Activated naive CD8-positive, alpha-beta T cell treated with anti-CD3 and anti-CD28 coated beads for 36 hours (primary cell): ENCODE measurements around the gene CCDC188. TPM values are rescaled to one million over a fixed set of nuclear protein-coding genes. Genes with fewer than 3 reads are reported as not detected.

ENCODE experiments used
- DNase-seq: peaks from one replicate; pipeline ENCODE4 v3.0.0; 2021
- H3K27ac Mint-ChIP-seq: one replicate; pipeline ENCODE4 v1.8.0; 2022; ENCODE audit warnings: mild to moderate bottlenecking, moderate library complexity, mixed read lengths
- H3K27me3 Mint-ChIP-seq: one replicate; pipeline ENCODE4 v1.8.0; 2022; ENCODE audit warnings: mild to moderate bottlenecking, mixed read lengths
- H3K36me3 Mint-ChIP-seq: one replicate; pipeline ENCODE4 v1.8.0; 2021; ENCODE audit warnings: mild to moderate bottlenecking, mixed read lengths
- H3K4me1 Mint-ChIP-seq: one replicate; pipeline ENCODE4 v1.8.0; 2021; ENCODE audit warnings: mixed read lengths
- H3K4me3 Mint-ChIP-seq: one replicate; pipeline ENCODE4 v1.8.0; 2022; ENCODE audit warnings: mild to moderate bottlenecking, moderate library complexity, mixed read lengths
- H3K9me3 Mint-ChIP-seq: one replicate; pipeline ENCODE4 v1.8.0; 2022; ENCODE audit warnings: mixed read lengths
- total RNA-seq, 2 experiments: library from RNA; stranded (reverse); gene quantifications; one replicate each; pipeline ENCODE4 v1.2.3, GENCODE V29; 2021

The CCDC188 gene
- total RNA-seq, 2 experiments from 2014 or later: not detected

DNA sequence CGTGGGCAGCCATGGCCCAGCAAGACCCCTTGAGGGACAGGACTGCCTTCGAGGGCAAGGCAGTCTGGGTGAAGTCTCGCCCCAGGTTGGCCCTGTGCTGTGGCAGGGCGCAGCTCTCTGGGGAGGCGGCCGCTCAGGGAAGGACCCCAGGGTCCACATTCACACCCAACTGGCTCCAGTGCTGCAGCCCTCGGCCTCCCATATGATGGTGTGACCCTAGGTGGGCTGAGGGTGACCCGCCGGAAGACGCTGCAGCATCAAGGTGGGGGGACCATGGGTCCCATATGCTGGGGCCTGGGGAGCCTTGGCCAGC, 28.0 kb upstream of the CCDC188 start:
- Mint-ChIP-seq H3K4me1 (no peaks in the 10 kb centered on the region), H3K27me3 (no peaks in the 10 kb centered on the region), H3K36me3 (no peaks in the 10 kb centered on the region), H3K4me3 (no peak overlapping the region), H3K27ac (no peak overlapping the region), H3K9me3 (no peaks in the 10 kb centered on the region)
- DNase-seq: no peak

- Mint-ChIP-seq H3K9me3 (no peaks in the 10 kb centered on the region), H3K27me3 (no peaks in the 10 kb centered on the region), H3K36me3 (no peaks in the 10 kb centered on the region), H3K4me1 (no peaks in the 10 kb centered on the region), H3K27ac (no peak overlapping the region), H3K4me3 (no peak overlapping the region)
- no peak for DNase-seq
These were observed 27.4 kb upstream of the CCDC188 start for GRCh38 chr22:20178075-20178914.

DNA sequence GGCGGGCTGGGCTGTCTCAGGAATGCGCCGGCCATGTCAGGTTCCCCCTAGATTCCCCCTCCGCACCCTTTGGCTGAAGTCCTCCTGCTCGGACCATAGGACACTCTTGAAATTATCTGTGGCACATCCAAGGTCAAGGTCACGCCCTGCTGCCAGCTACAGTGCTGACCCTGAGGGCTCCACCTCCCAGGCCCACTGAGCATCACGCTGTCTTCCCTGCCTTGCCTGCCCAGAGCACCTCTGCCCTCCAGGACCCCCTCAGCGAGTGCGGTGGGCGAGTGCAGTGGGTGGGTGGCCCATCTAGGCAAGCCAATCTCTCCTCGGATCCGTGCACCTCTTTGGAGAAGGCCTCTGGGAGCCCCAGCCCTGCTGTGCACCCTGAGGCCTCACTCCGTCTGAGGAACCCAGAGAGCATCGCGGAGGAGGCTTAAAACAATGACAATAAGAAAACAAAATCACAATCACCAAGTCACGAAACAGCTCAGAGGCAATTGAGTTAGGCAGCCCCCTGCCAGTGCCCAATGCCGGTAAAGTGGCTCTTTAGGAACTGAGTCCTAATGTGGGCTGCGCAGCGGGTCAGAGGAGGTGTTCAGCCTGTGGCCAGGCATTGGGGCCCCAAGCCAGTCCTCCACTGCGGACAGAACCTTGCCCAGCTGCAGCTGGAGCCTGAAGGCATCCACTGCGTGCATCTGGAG, 26.5 kb upstream of the CCDC188 start:
- H3K27me3 Mint-ChIP-seq: no peaks in the 10 kb centered on the region
- no peaks in the 10 kb centered on the region for H3K9me3 Mint-ChIP-seq

GRCh38 chr22:20176421-20177085, 25.7 kb upstream of the CCDC188 start:
- no peak overlapping the region for H3K27ac Mint-ChIP-seq
- no peaks in the 10 kb centered on the region for H3K4me1 Mint-ChIP-seq
- H3K27me3 Mint-ChIP-seq: no peaks in the 10 kb centered on the region
- no peaks in the 10 kb centered on the region for H3K9me3 Mint-ChIP-seq
- no peak for DNase-seq
- H3K4me3 Mint-ChIP-seq: no peak overlapping the region
- no peaks in the 10 kb centered on the region for H3K36me3 Mint-ChIP-seq

More for the DNA sequence above, 26.5 kb upstream of the CCDC188 start:
- Mint-ChIP-seq H3K4me1 (no peaks in the 10 kb centered on the region), H3K36me3 (no peaks in the 10 kb centered on the region), H3K4me3 (no peak overlapping the region), H3K27ac (no peak overlapping the region)
- no peak for DNase-seq

DNA sequence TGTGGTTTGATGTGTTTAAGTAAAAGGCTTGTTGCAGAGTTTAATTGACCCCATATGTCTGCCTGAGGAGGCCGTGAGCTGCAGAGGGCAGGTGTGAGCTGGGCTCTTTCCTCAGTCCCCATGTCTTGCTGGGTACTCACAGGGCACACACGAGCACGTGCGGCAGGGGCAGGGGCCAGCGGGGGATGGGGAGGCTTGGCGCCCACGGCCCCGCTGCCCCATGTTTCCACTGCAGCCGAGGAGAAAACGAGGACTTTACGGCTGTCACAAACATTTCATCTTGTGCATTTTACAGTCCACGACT, 24.7 kb upstream of the CCDC188 start:
- H3K27me3 Mint-ChIP-seq: no peaks in the 10 kb centered on the region
- no peaks in the 10 kb centered on the region for H3K36me3 Mint-ChIP-seq
- no peak overlapping the region for H3K4me3 Mint-ChIP-seq
- H3K9me3 Mint-ChIP-seq: no peaks in the 10 kb centered on the region
- no peak overlapping the region for H3K27ac Mint-ChIP-seq
- DNase-seq: no peak
- no peaks in the 10 kb centered on the region for H3K4me1 Mint-ChIP-seq

- Mint-ChIP-seq H3K27ac (no peak overlapping the region), H3K4me1 (no peaks in the 10 kb centered on the region), H3K4me3 (no peak overlapping the region), H3K9me3 (no peaks in the 10 kb centered on the region), H3K36me3 (no peaks in the 10 kb centered on the region), H3K27me3 (no peaks in the 10 kb centered on the region)
- no peak for DNase-seq
These were observed 24.1 kb upstream of the CCDC188 start for GRCh38 chr22:20174785-20175596.

GRCh38 chr22:20173772-20174171, 22.9 kb upstream of the CCDC188 start:
- Mint-ChIP-seq H3K4me3 (no peak overlapping the region), H3K27ac (no peak overlapping the region), H3K27me3 (no peaks in the 10 kb centered on the region), H3K36me3 (no peaks in the 10 kb centered on the region), H3K9me3 (no peaks in the 10 kb centered on the region), H3K4me1 (no peaks in the 10 kb centered on the region)
- no peak for DNase-seq

GRCh38 chr22:20173246-20173645, 22.4 kb upstream of the CCDC188 start:
- no peak for DNase-seq
- Mint-ChIP-seq H3K36me3 (no peaks in the 10 kb centered on the region), H3K9me3 (no peaks in the 10 kb centered on the region), H3K4me3 (no peak overlapping the region), H3K27me3 (no peaks in the 10 kb centered on the region), H3K4me1 (no peaks in the 10 kb centered on the region), H3K27ac (no peak overlapping the region)

- no peaks in the 10 kb centered on the region for H3K36me3 Mint-ChIP-seq
- no peak overlapping the region for H3K27ac Mint-ChIP-seq
- no peak overlapping the region for H3K4me3 Mint-ChIP-seq
- no peaks in the 10 kb centered on the region for H3K9me3 Mint-ChIP-seq
- no peak for DNase-seq
- no peaks in the 10 kb centered on the region for H3K4me1 Mint-ChIP-seq
- H3K27me3 Mint-ChIP-seq: no peaks in the 10 kb centered on the region
These were observed 21.3 kb upstream of the CCDC188 start for GRCh38 chr22:20172141-20172613.

DNA sequence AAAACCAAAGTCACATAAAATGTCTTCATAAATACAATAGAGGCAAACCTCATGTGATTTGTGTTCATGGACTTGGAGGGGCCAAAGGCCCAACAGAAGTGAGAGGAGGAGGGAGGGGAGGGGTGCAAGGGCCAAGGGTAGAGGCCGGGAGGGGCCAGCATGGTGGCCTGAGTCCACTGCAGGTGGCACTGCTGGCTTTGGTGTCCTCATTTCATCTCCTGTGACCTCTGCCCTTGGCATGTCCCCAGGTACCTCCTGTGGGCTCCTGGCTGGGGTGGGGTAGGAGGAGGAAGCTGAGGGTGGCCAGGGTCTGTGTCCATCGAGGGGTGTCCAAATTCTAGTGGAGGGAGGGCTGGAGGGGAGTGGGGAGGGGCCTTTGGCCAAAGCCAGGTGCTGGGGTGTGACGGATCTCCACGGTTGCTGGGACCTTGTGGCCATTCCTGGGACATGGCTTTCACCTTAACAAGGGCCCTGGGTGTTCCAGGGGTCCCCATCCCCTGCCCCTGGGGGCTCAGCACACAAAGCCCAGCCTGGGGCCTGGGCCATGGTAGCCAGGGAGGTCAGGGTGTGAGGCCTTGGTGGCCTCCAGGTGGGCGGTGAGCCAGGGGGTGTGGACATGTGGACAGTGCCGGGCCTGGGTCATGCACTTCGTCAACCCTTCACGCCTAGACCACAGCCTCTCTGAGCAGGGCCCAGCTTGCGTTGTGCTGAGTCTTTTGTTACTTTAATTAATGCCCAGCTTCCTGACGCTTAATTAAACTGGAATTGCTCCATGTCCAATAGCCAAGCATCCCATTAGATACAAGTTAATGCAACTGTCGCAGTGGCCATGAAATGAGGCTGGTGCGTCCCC, 20.7 kb upstream of the CCDC188 start:
- Mint-ChIP-seq H3K36me3 (no peaks in the 10 kb centered on the region), H3K27ac (no peak overlapping the region), H3K27me3 (no peaks in the 10 kb centered on the region), H3K4me3 (no peak overlapping the region), H3K4me1 (no peaks in the 10 kb centered on the region), H3K9me3 (no peaks in the 10 kb centered on the region)
- no peak for DNase-seq

- DNase-seq: no peak
- no peak overlapping the region for H3K27ac Mint-ChIP-seq
- no peak overlapping the region for H3K4me3 Mint-ChIP-seq
- no peaks in the 10 kb centered on the region for H3K36me3 Mint-ChIP-seq
- H3K27me3 Mint-ChIP-seq: no peaks in the 10 kb centered on the region
- no peaks in the 10 kb centered on the region for H3K4me1 Mint-ChIP-seq
- H3K9me3 Mint-ChIP-seq: no peaks in the 10 kb centered on the region
These were observed 19.3 kb upstream of the CCDC188 start for GRCh38 chr22:20170170-20170569.

DNA sequence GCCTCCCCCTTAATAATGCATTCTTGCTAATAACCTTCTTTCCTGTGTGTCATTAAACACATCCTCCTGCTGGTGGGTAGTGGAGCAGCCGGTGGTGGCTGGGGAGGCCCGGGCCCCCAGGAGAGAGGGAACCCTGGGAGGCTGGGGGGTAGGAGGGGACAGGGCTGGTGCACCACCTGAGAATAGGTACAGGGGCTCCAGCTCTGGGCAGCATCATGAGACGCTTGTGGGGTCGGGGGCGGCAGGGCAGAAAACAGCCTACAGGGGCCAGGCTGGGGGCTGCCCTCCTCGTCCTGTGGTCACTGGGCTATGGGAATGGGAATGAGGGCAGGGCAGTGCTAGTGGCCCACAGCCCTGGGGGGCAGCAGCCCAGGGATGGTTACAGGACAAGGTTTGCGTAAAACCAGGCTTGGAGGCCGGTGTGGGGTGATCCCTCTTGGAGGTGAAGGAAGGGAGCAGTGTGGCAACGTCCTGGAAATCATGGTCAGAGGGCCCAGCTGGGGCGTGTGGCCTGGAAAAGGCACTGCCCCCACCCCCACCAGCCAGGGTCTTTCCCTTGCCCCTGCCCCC, 18.5 kb upstream of the CCDC188 start:
- Mint-ChIP-seq H3K36me3 (peaks cover under 1% of the 10 kb centered on the region), H3K27me3 (no peaks in the 10 kb centered on the region), H3K9me3 (peaks cover under 1% of the 10 kb centered on the region), H3K27ac (no peak overlapping the region), H3K4me1 (peaks cover under 1% of the 10 kb centered on the region), H3K4me3 (no peak overlapping the region)
- no peak for DNase-seq

DNA sequence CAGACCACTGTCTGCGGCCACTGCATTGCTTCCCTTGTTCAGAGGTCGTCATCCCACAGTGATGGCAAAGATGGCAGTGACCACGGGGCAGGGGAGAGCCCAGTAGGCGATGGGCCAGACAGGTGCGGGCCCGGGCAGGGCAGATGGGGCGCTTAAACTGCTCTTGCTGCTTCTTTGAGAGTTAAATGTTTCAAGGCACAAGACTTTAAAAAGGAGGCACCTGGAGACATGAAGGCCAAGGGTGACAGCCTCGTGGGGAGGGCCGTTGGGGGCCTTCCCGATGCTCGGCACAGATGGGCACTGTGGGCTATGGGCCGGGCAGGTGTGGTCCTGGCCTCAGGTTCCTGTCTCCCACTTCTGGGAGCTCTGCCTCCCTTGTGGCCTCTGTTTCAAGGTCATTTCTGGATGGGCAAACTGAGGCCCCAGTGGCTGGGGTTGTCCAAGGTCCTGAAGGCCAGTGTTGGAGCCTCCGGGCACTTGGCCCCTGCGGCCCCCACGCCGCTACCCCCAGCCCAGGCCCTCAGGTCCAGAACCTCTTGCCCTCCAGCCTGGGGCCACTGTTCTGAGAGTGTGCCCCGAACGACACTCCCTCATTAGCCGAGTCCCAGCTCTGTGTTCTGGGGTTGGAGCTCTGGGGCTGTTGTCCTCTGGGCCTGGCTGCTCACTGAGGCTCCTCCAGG, 16.9 kb upstream of the CCDC188 start:
- peaks cover 2% of the 10 kb centered on the region for H3K4me1 Mint-ChIP-seq
- no peak overlapping the region for H3K27ac Mint-ChIP-seq
- no peaks in the 10 kb centered on the region for H3K27me3 Mint-ChIP-seq
- H3K36me3 Mint-ChIP-seq: peaks cover 3% of the 10 kb centered on the region
- peaks cover 3% of the 10 kb centered on the region for H3K9me3 Mint-ChIP-seq
- no peak for DNase-seq
- no peak overlapping the region for H3K4me3 Mint-ChIP-seq
